IMR-90 (cell line): ENCODE data around the gene PHIP. TPM values are rescaled to one million over a fixed set of nuclear protein-coding genes. Genes with fewer than 3 reads are reported as not detected.

ENCODE experiments used
- ATAC-seq: fragments of 200-7000 bp; cut with Tn5 transposase; 2 replicates; pipeline ENCODE4 v1.9.1; 2020; ENCODE audit warnings: low read depth, mild to moderate bottlenecking, moderate library complexity
- BruUV-seq: library from RNA; stranded (reverse); fragments of 400-500 nt; replicated peaks from 2 replicates; lab custom pipeline; 2021; lab: Mats Ljungman, UMichigan
- CTCF ChIA-PET: fragments of 300-600 bp; formaldehyde crosslinking; extraction: SDS; loops from one replicate; lab custom pipeline; 2021; ENCODE audit warnings: antibody characterized with exemption; lab: Yijun Ruan, JAX
- POLR2A ChIA-PET: fragments of 300-600 bp; sonication (Branson Sonifier 250); formaldehyde crosslinking; loops from one replicate; lab custom pipeline; 2022; ENCODE audit warnings: antibody characterized with exemption; ENCODE audit not compliant: unreplicated experiment; lab: Charles Lee
- DNase-seq: peaks from one replicate; pipeline ENCODE4 v3.0.0; 2013
- H2AFZ ChIP-seq: replicated peaks from 2 replicates; pipeline ENCODE3; 2013; ENCODE audit warnings: low read length, mild to moderate bottlenecking; ENCODE audit not compliant: poor library complexity
- H2AK5ac ChIP-seq: 2 replicates; pipeline ENCODE4 v1.6.1; 2013; ENCODE audit warnings: low read depth, low read length, inconsistent platforms
- H2AK9ac ChIP-seq: replicated peaks from 2 replicates; pipeline ENCODE3; 2013; ENCODE audit warnings: mild to moderate bottlenecking, low read depth, low read length, moderate library complexity; ENCODE audit not compliant: poor library complexity
- H2BK120ac ChIP-seq: 2 replicates; pipeline ENCODE4 v1.6.1; 2013; ENCODE audit warnings: low read depth, low read length, inconsistent platforms
- H2BK15ac ChIP-seq: 3 replicates; pipeline ENCODE4 v1.6.1; 2013; ENCODE audit warnings: low read depth, low read length, inconsistent platforms
- H2BK20ac ChIP-seq: 2 replicates; pipeline ENCODE4 v1.6.1; 2013; ENCODE audit warnings: low read depth, mild to moderate bottlenecking, inconsistent platforms, low read length, moderate library complexity
- H2BK5ac ChIP-seq: 2 replicates; pipeline ENCODE4 v1.6.1; 2013; ENCODE audit warnings: mild to moderate bottlenecking, low read depth, low read length, inconsistent platforms; ENCODE audit not compliant: poor library complexity, severe bottlenecking
- H3K14ac ChIP-seq: replicated peaks from 2 replicates; pipeline ENCODE4 v1.6.1; 2013; ENCODE audit warnings: low read depth, low read length, inconsistent platforms
- H3K18ac ChIP-seq: 2 replicates; pipeline ENCODE4 v1.6.1; 2013; ENCODE audit warnings: low read depth, low read length, control low read depth
- H3K23ac ChIP-seq: 2 replicates; pipeline ENCODE4 v1.6.1; 2013; ENCODE audit warnings: low read depth, low read length, inconsistent platforms
- H3K27ac ChIP-seq: 2 replicates; pipeline ENCODE4 v1.5.1; 2013; ENCODE audit warnings: mild to moderate bottlenecking, control low read depth, low read length; ENCODE audit not compliant: insufficient read depth
- H3K27me3 ChIP-seq: 2 replicates; pipeline ENCODE4 v1.6.1; 2013; ENCODE audit warnings: low read length; ENCODE audit not compliant: control insufficient read depth, insufficient read depth
- H3K36me3 ChIP-seq: 2 replicates; pipeline ENCODE4 v1.6.1; 2013; ENCODE audit warnings: low read length, mixed read lengths; ENCODE audit not compliant: control insufficient read depth, insufficient read depth
- H3K4ac ChIP-seq: 2 replicates; pipeline ENCODE4 v1.6.1; 2013; ENCODE audit warnings: low read depth, low read length, inconsistent platforms
- H3K4me1 ChIP-seq: 2 replicates; pipeline ENCODE4 v1.6.1; 2013; ENCODE audit warnings: low read length, mixed read lengths; ENCODE audit not compliant: control insufficient read depth, insufficient read depth
- H3K4me2 ChIP-seq: 2 replicates; pipeline ENCODE4 v1.6.1; 2013; ENCODE audit warnings: low read depth, mild to moderate bottlenecking, control low read depth, low read length, moderate library complexity
- H3K4me3 ChIP-seq: 2 replicates; pipeline ENCODE4 v1.5.1; 2013; ENCODE audit warnings: low read depth, mild to moderate bottlenecking, control low read depth, low read length, moderate library complexity; ENCODE audit not compliant: insufficient read depth
- H3K56ac ChIP-seq: 2 replicates; pipeline ENCODE4 v1.6.1; 2013; ENCODE audit warnings: low read length, inconsistent platforms; ENCODE audit not compliant: insufficient read depth; ENCODE audit errors: extremely low read depth
- H3K79me1 ChIP-seq, 2 experiments: 2 replicates each; pipeline ENCODE4 v1.6.1; 2013; ENCODE audit warnings: low read length in 2 of 2, inconsistent platforms in 1 of 2, low read depth in 1 of 2
- H3K9ac ChIP-seq: 2 replicates; pipeline ENCODE4 v1.6.1; 2013; ENCODE audit warnings: low read depth, low read length, control low read depth
- H3K9me1 ChIP-seq: 2 replicates; pipeline ENCODE4 v1.6.1; 2013; ENCODE audit warnings: low read length, inconsistent platforms; ENCODE audit not compliant: insufficient read depth
- H3K9me3 ChIP-seq: 2 replicates; pipeline ENCODE4 v1.6.1; 2013; ENCODE audit warnings: low read length; ENCODE audit not compliant: control insufficient read depth, insufficient read depth
- H4K20me1 ChIP-seq: 2 replicates; pipeline ENCODE4 v1.6.1; 2013; ENCODE audit warnings: low read length, inconsistent platforms; ENCODE audit not compliant: insufficient read depth
- H4K5ac ChIP-seq: 2 replicates; pipeline ENCODE4 v1.6.1; 2013; ENCODE audit warnings: mild to moderate bottlenecking, low read depth, low read length, control low read depth
- H4K8ac ChIP-seq, 2 experiments: 2 replicates each; pipeline ENCODE4 v1.6.1; 2013; ENCODE audit warnings: low read depth in 2 of 2, low read length in 2 of 2, control low read depth in 1 of 2, inconsistent platforms in 1 of 2
- H4K91ac ChIP-seq: 2 replicates; pipeline ENCODE4 v1.6.1; 2013; ENCODE audit warnings: low read depth, low read length, inconsistent platforms; ENCODE audit not compliant: insufficient read depth
- BHLHE40 ChIP-seq: fragments of 150-350 bp; IDR thresholded peaks from 2 replicates; pipeline ENCODE4 v1.6.1; 2016; ENCODE audit warnings: mild to moderate bottlenecking, low read depth, low read length
- CEBPB ChIP-seq: IDR thresholded peaks from 2 replicates; pipeline ENCODE4 v1.6.1; 2012; ENCODE audit warnings: low read depth, low read length, improper control_type of control experiment
- CHD1 ChIP-seq: IDR thresholded peaks from 2 replicates; pipeline ENCODE4 v1.6.1; 2012; ENCODE audit warnings: low read depth, low read length, improper control_type of control experiment
- CTCF ChIP-seq: conservative IDR thresholded peaks from 2 replicates; pipeline ENCODE4 v1.5.1; 2012; ENCODE audit warnings: mild to moderate bottlenecking, low read depth, low read length, improper control_type of control experiment
- MAFK ChIP-seq: IDR thresholded peaks from 2 replicates; pipeline ENCODE4 v1.6.1; 2012; ENCODE audit warnings: low read depth, low read length, improper control_type of control experiment
- MAZ ChIP-seq: IDR thresholded peaks from 2 replicates; pipeline ENCODE4 v1.6.1; 2012; ENCODE audit warnings: low read depth, mild to moderate bottlenecking, low read length, improper control_type of control experiment, moderate library complexity, borderline replicate concordance
- MXI1 ChIP-seq: IDR thresholded peaks from 2 replicates; pipeline ENCODE4 v1.6.1; 2012; ENCODE audit warnings: low read depth, mild to moderate bottlenecking, low read length, moderate library complexity, borderline replicate concordance
- NFE2L2 ChIP-seq: fragments of 150-350 bp; IDR thresholded peaks from 2 replicates; pipeline ENCODE4 v1.6.1; 2016; ENCODE audit warnings: low read depth, mild to moderate bottlenecking, low read length
- SMC3 ChIP-seq: fragments of 150-350 bp; IDR thresholded peaks from 2 replicates; pipeline ENCODE4 v1.6.1; 2016; ENCODE audit warnings: low read depth, mild to moderate bottlenecking, antibody characterized with exemption, low read length, moderate library complexity
- USF2 ChIP-seq: fragments of 150-350 bp; IDR thresholded peaks from 2 replicates; pipeline ENCODE4 v1.6.1; 2017; ENCODE audit warnings: mild to moderate bottlenecking, antibody characterized with exemption, low read length, low read depth
- WGBS, 2 experiments: methylation state at CpG; one replicate each; pipeline versions ENCODE4 v1.1.5 to v1.1.7; 2013; ENCODE audit warnings: missing lambda C conversion rate in 2 of 2; ENCODE audit not compliant: insufficient read length in 1 of 2; ENCODE audit errors: extremely low coverage in 2 of 2; 5-methylcytosine and 5-hydroxymethylcytosine counted together
- dilution Hi-C: fragments of 300-500 bp; cut with HindIII; formaldehyde crosslinking; loops from one replicate; pipeline ENCODE4 v1.14.3; 2018; ENCODE audit warnings: low sequenced_read_pairs; ENCODE audit not compliant: unreplicated experiment
- in situ Hi-C: fragments of 300-500 bp; cut with MboI; formaldehyde crosslinking; loops from 3 replicates; pipeline ENCODE4 v1.14.3; 2019; ENCODE audit warnings: low sequenced_read_pairs, inconsistent platforms, mixed read lengths
- intact Hi-C: fragments of 100-400 bp; cut with micrococcal nuclease; formaldehyde crosslinking; loops from 2 replicates; pipeline ENCODE4 v1.10.0; 2022
- polyA plus RNA-seq, 3 experiments: library from polyadenylated mRNA; depleted of rRNA; stranded (reverse); fragments of >200 nt; gene quantifications; 2 replicates each; pipeline ENCODE4 v1.2.3, GENCODE V29; 2012; ENCODE audit warnings: low replicate concordance in 1 of 3
- total RNA-seq: library from RNA; depleted of rRNA; stranded (reverse); fragments of >200 nt; gene quantifications from 2 replicates; pipeline ENCODE4 v1.2.3, GENCODE V29; 2012

Gene PHIP
- total and polyA plus RNA-seq, 2 of the 4 experiments (the other 2 are of a cell fraction) = 3.4 to 20.4 TPM

- TF ChIP-seq NFE2L2 = no peak
- TF ChIP-seq SMC3 = no peak
- no peak for TF ChIP-seq CHD1
Measured at GRCh38 chr6:79076782-79077641, 1.0 kb downstream of the PHIP start (continued).

- no peak overlapping the region for H3K56ac ChIP-seq
- H2AK9ac ChIP-seq = no peak overlapping the region
- ATAC-seq (no peak), DNase-seq (peak; percentile 5)
- peak overlapping the region; percentile 100 for H3K4me2 ChIP-seq
- H4K91ac ChIP-seq = no peak overlapping the region
- H2BK120ac ChIP-seq = no peak overlapping the region; the same call in 1 of the 2 replicates
- no peaks in the 10 kb centered on the region for H3K27me3 ChIP-seq
- no peaks in the 10 kb centered on the region for H3K9me3 ChIP-seq
- H2BK15ac ChIP-seq = no peak overlapping the region
- intact Hi-C loops = loop anchor here (5.0 to 10.0 kb wide), 5 partner anchors 129 to 1611 kb away; partner anchors contain the start of genes HTR1B and IRAK1BP1
- H3K4me3 ChIP-seq = peak overlapping the region; percentile 48
- 0 out of 2 replicates have a peak overlapping the region, but pooled peaks have one; percentile 50 for H4K5ac ChIP-seq
- H3K18ac ChIP-seq = peak overlapping the region; percentile 45; the same call in 1 of the 2 replicates
- peak overlapping the region; percentile 66 for H2BK5ac ChIP-seq
- TF ChIP-seq MAFK (no peak), CEBPB (no peak), USF2 (no peak), MXI1 (no peak), MAZ (no peak), CTCF (no peak), CHD1 (no peak), BHLHE40 (no peak)
- H2AFZ ChIP-seq = no peak overlapping the region
- peak overlapping the region; percentile 67; the same call in 1 of the 2 replicates for H3K9ac ChIP-seq
- peak overlapping the region in 1 of 2 experiments; percentile 45; a peak in 1 of 4 replicates for H4K8ac ChIP-seq
- ChIA-PET CTCF (interaction anchor here (0.7 kb wide), 1 partner anchor 44 kb away, joined by 4 read pairs; no protein-coding TSS in a partner anchor), POLR2A (no interaction called here)
- no peak overlapping the region for H3K4ac ChIP-seq
- H3K79me1 ChIP-seq = peaks cover 5 to 11% of the 10 kb centered on the region in 2 experiments; a peak in 3 of 4 replicates
- peak overlapping the region; percentile 74; the same call in 1 of the 2 replicates for H3K27ac ChIP-seq
- in situ Hi-C loops = no loop called here
- dilution Hi-C loops = no loop called here
- no peaks in the 10 kb centered on the region; the same call in 1 of the 2 replicates for H4K20me1 ChIP-seq
- WGBS, 2 experiments = no CpG with 5 or more reads among the region's 5 CpGs
- no peaks in the 10 kb centered on the region for H3K36me3 ChIP-seq
- H3K23ac ChIP-seq = peak overlapping the region; percentile 61; the same call in 1 of the 2 replicates
- no peak overlapping the region for H2BK20ac ChIP-seq
- BruUV-seq = no TSS peak
- H3K14ac ChIP-seq = peak overlapping the region; percentile 38
- no peak overlapping the region for H2AK5ac ChIP-seq
- H3K4me1 ChIP-seq = no peaks in the 10 kb centered on the region; the same call in 1 of the 2 replicates
- H3K9me1 ChIP-seq = no peaks in the 10 kb centered on the region
Measured at GRCh38 chr6:79076160-79076559, 1.9 kb downstream of the PHIP start.
